NCI-H2081 (cell line): ENCODE data around the gene PDE3A.

ENCODE experiments used
- DNase-seq, 2 experiments: peaks; one replicate each; lab custom pipeline; 2025; lab: John Stamatoyannopoulos, UW

Gene PDE3A

DNA sequence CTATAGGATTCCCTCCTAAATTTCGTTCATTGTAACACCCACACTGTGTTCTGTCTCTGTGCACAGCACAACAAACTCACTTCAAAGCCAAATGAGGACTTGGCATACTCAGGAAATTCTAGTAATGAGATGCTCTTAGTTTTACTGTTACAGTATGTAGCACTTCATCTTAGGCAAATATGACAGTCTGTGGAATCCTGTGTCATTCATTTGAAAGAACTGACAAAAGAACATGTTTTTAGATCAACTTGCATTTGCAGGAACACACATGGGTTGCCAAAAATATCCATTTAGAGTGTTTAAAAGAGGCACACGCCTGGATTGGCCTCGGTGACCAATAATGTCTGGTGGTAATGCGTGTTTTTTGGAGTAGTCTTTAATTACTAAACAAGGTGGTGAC is 56.5 kb downstream of the PDE3A start:
- DNase-seq = no peak

DNA sequence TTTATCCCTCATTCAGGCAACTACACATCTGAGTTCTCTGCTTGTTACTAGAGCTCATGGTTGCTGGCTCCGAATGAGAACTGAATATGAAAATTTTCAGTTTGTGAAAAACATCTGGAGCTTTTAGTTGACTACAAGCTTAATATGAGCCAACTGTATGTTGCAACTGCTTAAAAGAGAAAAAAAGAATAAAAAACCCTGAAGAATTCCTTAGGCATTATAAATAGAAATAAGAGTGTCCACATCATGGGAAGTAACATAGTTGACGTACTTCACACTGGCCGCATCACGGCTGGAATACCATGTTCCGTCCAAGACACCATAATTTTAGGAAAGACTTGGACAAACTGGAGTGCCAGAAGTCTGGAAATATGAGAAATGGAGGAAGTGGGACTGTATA is 57.9 kb downstream of the PDE3A start:
- DNase-seq = no peak

DNA sequence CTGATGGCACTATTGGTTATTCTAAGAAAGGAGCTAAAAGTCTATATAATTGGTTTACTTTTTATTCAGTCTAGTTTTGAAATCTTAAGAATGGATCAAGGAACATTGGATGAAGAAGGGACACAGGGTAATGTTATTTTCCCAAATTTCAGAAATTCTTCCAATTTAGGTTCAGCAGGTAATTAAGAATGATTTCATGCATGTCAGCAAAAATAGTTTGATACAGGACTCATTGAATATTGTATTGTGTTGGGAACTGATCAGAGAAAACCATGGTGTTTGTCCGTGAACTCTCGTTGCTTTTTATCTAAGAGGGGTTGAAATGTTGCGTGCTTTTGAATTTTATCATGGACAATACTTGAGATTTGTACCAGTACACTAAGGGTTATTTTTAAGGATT is 58.6 kb downstream of the PDE3A start:
- DNase-seq = no peak

DNA sequence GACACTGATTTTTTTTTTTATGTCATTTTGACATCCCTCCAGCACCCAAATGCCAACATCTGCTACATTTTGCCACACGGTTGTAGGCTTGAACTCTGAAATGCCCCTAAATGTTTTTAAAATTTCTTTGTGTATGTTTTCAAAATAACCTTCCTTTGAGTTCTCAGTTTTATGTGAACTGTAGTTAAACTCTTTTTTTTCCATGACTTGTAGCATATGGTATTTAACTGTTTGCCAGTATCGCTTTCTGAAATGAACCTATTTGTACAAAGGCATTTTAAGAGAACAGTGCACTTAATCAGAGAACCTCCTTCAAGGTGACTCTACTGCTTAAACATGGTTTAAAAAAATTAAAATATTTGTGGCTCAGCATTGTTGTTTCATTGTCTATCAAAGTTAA is 61.5 kb downstream of the PDE3A start:
- DNase-seq = no peak

DNA sequence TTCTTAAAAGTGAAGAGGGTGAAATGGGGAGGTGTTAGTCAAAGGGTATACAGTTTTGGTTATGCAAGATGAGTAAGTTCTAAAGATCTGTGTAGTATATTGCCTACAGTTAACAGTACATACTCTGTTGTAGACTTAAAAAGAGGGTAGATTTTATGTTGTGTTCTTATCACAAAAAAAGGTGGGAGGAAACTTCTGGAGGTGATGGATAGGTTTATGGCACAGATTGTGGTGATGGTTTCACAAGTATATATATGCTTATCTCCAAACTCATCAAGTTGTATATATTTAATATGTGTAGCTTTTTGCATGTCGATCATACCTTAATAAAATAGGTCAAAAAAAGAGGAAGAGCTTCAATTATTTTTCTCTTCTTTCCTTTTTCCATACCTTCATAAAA is 64.0 kb downstream of the PDE3A start:
- no peak for DNase-seq

DNA sequence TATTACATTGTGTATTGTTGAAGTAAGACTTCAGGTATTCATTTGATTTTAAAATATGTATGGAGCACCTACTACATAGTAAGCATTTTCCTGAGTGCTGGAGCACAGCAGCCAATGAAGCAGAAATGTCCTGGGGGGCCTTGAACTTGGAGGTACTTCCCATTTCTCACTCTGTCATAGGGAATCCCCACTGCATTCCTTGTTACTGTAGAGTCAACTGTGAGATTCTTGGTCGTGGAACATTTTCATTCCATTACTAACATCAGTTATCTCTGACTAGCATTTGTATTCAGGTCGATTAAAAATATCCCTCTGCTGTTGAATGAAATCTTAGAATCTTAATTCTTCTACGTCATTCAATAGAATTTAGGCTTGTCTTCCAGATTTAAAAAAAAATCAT is 66.7 kb downstream of the PDE3A start:
- no peak for DNase-seq

DNA sequence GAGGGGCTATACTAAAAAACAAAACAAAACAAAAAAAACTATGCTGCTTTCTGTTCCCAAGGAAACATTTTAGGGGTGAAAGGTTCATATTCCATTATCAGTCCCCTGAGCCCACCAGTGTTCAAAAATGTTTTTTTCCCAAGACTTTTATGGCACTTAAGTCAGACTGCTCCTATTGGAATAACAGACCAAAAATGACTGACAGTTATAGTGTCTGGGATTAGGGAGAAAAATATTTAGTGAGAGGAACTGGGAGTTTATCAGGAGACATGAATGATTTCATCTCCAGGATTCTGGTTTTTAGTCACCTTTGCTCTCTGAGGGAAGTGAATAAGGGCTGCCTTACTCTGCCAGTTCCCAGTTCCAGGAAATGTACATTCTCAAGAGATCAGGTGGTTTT is 68.0 kb downstream of the PDE3A start:
- no peak for DNase-seq

DNA sequence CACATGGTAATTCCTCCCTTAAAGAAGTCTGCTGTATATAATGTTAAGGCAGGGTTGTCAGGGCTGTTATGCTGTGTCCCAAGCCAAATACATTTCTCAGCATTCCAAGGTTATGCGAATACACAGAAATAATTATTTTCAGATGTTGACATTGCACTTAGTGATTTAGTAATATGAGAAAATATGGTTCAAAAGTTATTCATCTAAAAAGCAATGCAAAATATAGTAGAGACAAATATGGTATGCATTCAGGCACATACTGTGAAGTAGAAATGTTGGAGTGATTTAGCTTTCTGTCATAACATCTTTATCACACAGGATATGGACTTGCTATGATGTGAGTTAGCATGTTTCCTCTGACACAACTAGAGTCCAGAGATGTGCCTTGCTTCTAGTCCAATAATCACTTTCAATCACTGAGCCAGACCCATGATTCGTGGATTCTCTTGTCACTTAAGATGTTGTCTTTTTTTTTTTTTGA is 70.0 kb downstream of the PDE3A start:
- no peak for DNase-seq

DNA sequence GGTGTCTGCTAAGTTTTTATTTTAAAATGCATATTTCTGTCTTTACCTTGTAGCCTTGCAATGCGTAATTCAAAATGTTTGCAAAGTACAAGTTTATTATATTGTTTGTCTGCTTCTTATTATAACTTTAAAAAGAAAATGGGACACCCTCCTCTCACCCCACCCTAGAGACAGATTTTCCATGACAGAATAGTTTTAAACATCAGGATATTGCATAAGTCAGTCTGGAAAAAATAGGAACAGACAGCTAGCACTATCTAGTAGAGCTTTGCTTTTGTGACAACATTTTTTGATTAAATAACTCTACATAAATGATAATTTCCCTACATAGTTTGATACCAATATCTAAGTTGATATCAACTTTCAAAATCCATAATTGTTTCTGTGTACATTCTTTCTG is 71.3 kb downstream of the PDE3A start:
- DNase-seq = no peak

DNA sequence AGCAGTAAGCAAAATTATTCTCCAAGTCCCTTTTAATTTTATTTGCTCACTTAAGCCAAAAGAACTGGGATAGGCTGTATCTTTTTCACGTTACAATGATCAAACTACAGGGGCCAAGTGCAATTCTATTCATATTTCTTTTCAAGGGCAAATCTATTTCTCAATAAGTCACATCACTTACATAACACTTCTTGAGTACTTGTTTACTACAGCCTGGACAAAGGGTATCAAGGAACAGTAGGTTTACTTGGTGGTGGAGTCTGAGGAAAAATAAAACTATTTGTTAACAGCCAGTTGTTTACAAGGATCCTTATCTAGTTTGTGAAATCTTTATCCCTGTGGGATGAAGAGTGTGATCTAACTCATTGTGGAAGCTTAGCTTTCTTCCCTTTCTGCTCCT is 72.1 kb downstream of the PDE3A start:
- DNase-seq = no peak

DNA sequence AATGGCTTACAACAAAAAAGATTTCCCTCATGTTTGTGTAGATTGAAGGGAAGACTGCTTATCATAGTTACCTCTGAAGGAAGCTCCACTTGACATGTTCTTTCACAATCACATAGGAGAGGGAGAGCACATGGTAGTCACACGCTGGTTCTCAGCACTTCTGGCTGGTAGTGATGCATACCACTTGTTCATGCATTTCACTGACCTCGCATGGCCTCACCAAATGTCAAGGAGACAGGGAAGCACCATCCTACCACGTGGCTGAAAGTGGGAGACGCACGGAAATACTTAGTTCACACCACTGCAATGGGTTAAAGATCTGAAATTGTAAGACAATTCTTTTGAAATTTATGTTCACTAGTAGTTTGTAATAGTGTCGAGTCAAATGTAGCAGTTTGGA is 74.0 kb downstream of the PDE3A start:
- no peak for DNase-seq

DNA sequence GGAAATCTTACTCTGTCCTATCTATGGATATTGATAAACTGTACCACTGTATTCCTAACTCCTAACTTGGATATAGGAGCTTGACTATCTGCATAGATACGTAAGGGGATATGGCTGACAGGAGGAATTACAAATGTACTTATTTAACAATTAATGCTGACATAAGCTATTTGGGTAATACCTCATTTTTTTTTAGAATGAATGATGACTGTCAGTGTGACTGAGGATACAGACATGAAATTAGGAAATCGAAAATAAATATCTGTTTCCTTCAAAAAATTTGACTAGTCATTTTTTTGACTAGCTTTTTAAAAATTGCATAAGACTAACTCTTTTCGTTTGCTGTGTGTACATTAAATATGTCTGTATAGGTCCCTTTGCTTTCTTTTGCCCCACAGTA is 74.9 kb downstream of the PDE3A start:
- DNase-seq = no peak

DNA sequence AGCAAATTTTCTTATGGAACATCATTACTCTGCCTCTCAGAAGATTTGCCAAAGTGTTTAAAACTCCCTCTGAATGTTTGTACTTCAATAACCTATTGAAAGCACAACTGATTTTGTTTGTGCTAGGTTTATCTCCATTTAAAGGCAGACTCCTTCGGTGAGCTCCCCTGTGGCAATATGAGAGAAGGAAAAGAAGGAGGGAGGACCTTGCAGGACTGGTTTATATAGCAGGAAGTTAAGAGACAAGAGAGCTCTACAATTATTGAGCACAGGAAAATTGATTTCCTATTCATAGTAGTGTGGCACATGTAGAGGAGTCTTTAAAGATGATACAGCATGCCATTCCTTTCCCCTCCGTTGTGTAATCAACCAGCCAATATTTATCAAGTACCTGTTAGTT is 75.5 kb downstream of the PDE3A start:
- DNase-seq = no peak

DNA sequence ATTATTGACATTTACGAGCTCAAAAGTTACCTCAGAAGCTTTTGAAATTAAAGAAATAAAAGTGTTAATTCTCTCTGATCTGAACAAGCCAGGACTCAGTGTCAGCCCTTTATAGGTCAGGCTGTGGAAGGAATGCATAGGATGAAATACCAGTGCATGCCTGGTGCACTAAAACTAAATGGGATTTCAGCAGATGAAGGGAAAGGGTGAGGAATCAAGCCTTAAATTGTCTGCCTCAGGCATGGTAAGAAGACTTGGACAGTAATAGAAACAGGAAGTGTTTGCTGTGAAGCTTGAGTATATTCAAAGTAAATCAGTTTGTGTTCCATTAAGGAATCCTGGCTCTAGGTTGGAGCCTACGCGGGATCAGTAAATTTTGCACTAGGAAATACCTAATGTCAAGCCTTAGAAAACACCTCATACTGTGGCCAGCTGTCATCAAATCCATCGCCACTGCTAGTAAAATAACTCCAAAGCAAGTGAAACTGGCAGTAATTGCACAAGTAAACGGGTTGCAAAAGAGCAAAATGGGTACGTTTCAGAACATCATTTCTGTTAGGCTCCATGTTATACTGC is 76.3 kb downstream of the PDE3A start:
- no peak for DNase-seq

DNA sequence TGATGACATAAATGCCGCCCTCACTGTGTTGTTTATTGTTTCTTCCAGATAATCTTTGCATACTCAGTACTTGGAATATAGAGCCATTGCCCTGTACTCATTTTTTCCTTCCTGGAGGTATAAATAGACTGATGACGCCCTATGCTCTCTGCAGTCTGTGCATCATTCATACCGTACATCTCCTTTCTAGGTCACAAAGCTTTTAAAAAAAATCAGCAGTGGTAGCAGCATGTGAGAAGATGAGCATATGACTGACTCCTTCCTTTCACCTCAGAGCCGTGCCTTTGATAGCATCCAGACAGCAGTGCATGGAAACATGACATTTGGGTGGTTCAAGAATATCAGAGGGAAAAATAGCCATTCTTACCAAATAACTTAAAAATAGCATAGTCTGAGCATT is 77.3 kb downstream of the PDE3A start:
- DNase-seq = no peak

DNA sequence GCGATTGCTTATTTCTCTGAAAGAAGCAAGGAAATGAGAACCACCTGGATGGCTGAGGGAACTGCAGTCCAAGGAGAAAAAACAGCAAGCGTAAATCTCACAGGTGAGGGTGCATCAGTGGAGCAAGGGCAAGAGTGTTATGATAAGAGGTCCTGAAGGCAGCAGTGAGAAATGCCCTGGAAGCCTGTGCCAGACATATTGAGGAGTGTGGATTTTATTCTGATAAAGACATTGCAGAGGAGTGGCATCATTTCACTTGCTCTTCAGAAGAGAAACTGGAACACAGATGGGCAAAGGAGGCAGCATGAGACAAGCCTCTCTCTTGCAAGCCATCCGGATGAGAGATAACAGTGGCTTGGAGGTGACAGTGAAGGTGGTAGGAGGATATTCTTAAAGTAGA is 78.5 kb downstream of the PDE3A start:
- no peak for DNase-seq

DNA sequence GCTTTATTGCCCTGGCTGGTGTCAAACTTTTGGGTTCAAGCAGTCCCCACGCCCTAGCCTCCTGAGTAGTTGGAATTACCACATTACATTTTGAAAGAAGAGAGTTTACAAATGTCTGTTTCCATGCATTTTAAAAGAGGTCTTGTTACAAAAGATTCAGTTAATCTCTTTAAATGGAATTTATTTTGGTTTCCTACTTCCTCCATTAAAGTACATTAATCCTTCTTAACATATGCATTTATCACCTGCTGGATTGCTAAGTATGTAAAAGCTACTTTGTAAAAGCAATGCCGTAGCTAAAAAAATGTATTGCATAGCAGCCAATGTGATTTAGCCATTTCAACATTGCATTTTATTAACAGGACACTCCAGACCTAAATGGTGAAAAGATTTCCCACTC is 80.4 kb downstream of the PDE3A start:
- DNase-seq = no peak

DNA sequence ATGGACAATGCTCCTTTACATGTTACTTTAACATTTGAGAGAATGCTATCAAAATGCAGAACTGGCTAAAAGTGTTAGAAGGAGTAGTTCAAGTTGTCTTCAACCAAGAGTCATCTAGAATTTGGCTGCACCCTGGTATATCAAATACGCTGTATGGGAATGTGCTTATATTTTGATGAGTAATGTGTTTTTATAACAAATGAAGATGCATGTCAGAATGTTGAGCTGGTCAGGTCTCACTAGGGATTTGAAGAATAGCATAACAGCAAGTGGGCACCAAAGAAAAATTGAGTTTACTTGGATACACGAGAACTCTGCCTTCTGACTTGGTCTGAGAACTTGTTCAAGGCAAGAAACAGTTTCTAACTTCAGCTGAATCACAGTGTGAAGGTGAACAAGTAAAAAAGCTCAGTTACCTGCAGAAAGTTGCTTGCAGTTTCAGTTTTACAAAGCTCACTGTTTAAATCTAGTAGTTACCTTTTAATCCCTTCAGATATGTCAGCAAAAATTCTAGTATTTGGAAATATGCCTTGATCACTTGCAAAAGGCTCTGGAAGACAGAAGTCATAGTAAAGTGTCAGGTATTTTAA is 82.3 kb downstream of the PDE3A start:
- DNase-seq = no peak

DNA sequence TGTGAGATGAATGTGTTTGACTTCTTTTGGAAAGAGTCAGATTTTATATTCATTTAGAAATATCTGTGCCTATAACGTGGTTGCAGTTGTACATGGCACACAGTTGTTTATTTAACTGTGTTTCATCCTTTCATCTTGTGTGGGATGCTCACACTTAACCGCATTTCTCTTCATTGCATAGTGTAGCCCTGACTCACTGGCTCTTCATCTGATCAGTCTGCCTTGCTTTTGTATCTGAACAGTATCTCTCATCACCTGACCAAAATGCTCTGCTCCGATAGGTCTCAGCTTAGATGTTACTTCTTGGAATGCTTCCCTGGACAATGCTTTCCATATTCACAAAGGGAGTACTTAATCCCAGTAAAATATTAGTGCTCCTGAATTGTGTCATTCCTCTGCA is 83.4 kb downstream of the PDE3A start:
- DNase-seq = no peak

DNA sequence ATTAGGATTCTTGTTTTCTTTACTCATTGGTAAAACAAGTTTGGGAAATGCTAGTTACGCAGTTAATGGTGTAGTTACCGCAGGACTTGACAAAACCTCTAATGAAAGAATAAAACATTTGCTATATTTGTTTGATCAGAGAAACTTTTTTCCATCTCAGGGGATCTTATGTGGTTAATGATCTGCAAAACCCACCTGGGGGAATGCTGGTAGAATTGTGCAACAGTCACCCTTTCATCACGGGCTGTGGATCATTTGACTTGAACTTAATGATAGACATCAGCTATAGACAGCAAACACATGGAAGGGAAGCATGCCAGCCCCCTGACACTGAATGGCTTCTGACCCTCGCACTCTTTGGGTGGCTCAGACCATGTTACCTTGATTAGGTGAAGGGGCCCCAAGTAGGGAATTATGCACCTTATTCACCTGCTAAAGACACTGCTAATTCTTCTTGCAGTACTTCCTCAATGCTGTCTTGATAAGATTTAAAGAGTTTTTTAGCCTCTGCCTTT is 84.2 kb downstream of the PDE3A start:
- DNase-seq = no peak

DNA sequence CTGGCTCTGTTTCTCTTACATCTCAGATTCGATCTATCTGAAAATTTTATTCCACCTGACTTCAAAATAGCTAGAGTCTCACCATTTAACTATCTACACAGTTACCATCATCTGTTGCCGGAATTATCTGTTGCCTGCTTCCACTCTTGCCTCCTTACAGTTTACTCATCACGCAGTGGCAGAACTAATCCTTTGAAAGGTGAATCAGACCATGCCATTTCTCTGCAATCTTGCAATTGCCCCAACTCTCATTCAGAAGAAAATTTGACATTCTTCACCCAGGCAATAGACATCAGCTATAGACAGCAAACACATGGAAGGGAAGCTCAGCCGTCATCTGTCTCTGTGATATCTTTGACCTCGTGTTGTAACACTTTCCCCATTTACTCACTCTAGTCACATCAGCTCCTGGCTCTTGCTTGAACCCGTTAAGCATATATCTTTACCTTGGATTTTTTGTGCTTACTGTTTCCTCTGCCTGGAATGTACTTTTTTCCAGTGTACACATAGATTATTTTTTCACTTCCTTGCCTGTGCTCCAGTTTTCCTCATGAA is 85.5 kb downstream of the PDE3A start:
- DNase-seq = no peak

DNA sequence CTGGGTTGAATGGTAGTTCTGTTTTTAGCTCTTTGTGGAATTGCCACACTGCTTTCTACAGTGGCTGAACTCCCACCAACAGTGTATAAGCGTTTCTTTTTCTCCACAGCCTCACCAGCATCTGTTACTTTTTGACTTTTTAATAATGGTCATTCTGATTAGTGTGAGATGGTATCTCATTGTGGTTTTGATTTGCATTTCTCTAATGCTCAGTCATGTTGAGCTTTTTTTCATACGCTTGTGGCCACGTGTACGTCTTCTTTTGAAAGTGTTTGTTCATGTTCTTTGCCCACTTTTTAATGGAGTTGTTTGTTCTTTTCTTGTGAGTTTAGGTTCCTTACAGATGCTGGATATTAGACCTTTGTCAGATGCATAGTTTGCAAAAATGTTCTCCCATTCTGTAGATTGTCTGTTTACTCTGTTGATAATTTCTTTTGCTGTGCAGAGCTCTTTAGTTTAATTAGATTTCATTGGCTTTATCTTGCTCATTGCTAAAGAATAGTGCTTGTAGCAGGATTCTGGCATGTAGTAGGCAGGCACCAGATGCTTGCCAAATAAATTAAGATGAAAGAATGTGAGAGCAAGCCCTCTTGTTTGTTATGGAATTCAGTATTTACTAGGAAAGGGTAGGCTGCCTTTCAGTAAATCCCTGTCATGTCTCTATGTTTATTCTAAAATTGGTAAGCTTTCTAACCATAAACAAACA is 86.8 kb downstream of the PDE3A start:
- DNase-seq = no peak

DNA sequence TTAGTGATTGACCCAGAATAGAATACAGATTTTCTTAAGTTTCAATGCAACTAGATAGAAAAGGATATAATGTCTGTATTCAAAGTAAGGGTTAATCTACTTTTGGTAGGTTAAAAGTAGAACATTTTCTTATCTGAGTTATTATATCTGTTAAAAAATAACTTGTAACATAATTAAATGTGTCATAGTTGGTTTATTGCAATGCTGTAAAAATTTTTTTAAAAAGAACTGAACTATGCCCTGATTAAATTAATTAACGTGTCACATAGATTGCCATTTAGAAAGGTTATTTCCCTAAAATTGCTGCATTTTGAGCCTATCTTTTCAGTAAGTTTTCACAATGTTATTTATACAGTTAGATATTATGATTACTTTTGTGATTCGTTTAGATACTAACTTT is 89.2 kb downstream of the PDE3A start:
- DNase-seq = no peak
